IPS-20b (cell line): Measurements from ENCODE around the gene GFER.
"Not testable (repeated sequence)": the region's sequence is repeated elsewhere in the genome, so short reads cannot be mapped to it uniquely, and the experiment has no call there.

Experiments used
- H3K27ac ChIP-seq: one replicate; pipeline ENCODE4 v1.5.1; 2013; ENCODE audit warnings: low read length
- H3K27me3 ChIP-seq: 2 replicates; pipeline ENCODE4 v1.6.1; 2013; ENCODE audit warnings: mild to moderate bottlenecking, low read length, inconsistent platforms; ENCODE audit not compliant: insufficient read depth
- H3K36me3 ChIP-seq: 2 replicates; pipeline ENCODE4 v1.6.1; 2013; ENCODE audit warnings: low read depth, mild to moderate bottlenecking, inconsistent platforms, low read length, moderate library complexity; ENCODE audit not compliant: insufficient read depth
- H3K4me1 ChIP-seq: 2 replicates; pipeline ENCODE4 v1.6.1; 2013; ENCODE audit warnings: mild to moderate bottlenecking, control low read depth, inconsistent platforms, low read length, moderate library complexity; ENCODE audit not compliant: insufficient read depth
- H3K4me3 ChIP-seq: 2 replicates; pipeline ENCODE4 v1.5.1; 2013; ENCODE audit warnings: mild to moderate bottlenecking, low read length, inconsistent platforms
- H3K9ac ChIP-seq: 2 replicates; pipeline ENCODE4 v1.6.1; 2013; ENCODE audit warnings: low read depth, mild to moderate bottlenecking, inconsistent platforms, low read length, moderate library complexity
- H3K9me3 ChIP-seq: 2 replicates; pipeline ENCODE4 v1.6.1; 2013; ENCODE audit warnings: mild to moderate bottlenecking, low read depth, low read length, inconsistent platforms; ENCODE audit not compliant: insufficient read depth

Gene GFER

DNA sequence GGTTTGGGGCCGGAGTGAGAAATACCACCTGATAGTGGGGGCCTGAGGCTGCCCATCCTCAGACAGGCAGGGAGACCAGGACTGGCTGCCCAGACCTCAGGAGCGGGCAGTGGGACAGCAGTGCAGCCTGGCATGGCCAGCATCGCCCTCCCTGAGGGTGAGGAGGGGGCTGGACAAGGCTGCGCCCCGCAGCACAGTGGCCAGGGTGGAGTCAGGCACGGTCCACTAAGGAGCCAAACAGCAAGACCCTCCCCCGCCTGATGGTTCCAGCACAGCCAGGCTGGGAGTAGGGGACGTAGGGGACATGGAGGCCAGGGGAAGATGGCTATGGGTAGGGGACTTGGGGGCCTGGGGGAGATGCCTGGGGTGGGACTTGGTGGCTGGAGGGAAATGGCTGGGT is 22.3 kb downstream of the GFER start:
- Histone ChIP-seq H3K4me1 (peaks cover 14% of the 10 kb centered on the region), H3K9me3 (no peaks in the 10 kb centered on the region), H3K27me3 (no peaks in the 10 kb centered on the region), H3K27ac (no peak overlapping the region), H3K4me3 (no peak overlapping the region), H3K36me3 (peaks cover 27% of the 10 kb centered on the region), H3K9ac (no peak overlapping the region)

DNA sequence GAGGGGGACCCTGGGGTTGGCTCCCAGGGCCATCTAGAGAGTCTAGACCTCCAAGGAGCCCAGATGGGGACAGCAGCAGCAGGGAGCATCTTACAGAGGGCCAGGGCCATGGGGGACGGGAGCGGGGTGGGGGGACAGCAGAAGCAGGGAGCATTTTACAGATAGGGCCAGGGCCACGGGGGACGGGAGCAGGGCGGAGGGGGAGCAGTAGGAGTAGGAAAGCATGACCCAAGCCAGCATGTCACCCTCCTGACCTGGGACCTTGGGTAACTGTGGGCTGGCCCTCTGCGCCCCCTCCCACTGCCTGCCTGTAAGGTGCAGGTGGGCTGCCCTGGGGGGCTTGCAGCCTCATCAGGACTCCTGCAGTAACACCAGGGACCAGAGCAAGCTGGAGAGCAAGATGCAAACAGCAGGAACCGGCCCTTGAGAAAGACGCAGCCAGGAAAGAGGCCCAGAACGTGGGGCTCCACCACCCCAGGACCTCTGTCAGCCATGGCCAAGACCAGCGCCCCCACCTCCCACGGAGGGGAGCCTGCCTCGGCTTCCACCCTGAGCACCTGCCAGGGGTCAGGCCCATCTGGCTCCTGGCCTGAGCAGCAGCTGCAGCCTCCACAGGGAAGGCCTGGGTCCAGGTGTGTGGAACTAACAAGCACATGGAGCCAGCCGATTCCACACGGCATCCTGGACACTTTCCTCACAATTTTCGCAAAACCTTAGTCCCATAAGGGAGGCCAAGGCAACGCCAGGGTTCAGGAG is 23.3 kb downstream of the GFER start:
- Histone ChIP-seq H3K27ac (no peak overlapping the region), H3K27me3 (no peaks in the 10 kb centered on the region), H3K4me1 (peaks cover 14% of the 10 kb centered on the region), H3K4me3 (no peak overlapping the region), H3K9me3 (no peaks in the 10 kb centered on the region), H3K9ac (no peak overlapping the region; the same call in 1 of the 2 replicates), H3K36me3 (peaks cover 17% of the 10 kb centered on the region)

DNA sequence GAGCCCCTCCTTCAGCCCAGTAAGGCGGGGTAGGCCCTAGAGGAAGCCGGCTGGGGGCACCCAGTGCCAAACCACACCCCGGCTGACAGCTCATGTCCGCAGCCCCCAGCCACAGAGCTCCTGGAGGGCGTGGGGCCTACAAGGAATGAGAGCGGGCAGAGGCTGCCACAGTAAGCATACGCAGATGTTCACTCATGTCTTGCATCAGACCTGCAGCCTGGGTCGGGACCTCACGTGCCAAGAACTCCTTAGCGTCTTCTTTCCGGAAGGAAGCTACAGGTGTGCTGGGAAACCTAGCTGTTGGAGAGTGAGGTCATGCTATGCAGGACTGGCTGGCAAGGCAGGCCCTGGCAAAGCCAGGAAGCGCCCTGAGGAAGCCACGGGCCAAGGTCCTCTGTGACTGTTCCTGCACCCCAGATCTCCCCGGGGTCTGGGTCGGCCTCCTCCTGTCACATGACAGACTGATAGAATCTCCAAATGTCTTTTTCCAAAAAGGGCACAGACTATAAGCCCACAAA is 24.1 kb downstream of the GFER start:
- Histone ChIP-seq H3K9me3 (no peaks in the 10 kb centered on the region), H3K9ac (peak overlapping the region; percentile 89; the same call in 1 of the 2 replicates), H3K4me1 (peaks cover 14% of the 10 kb centered on the region), H3K27me3 (no peaks in the 10 kb centered on the region), H3K4me3 (peak overlapping the region; percentile 80), H3K36me3 (peaks cover 9% of the 10 kb centered on the region), H3K27ac (no peak overlapping the region)

DNA sequence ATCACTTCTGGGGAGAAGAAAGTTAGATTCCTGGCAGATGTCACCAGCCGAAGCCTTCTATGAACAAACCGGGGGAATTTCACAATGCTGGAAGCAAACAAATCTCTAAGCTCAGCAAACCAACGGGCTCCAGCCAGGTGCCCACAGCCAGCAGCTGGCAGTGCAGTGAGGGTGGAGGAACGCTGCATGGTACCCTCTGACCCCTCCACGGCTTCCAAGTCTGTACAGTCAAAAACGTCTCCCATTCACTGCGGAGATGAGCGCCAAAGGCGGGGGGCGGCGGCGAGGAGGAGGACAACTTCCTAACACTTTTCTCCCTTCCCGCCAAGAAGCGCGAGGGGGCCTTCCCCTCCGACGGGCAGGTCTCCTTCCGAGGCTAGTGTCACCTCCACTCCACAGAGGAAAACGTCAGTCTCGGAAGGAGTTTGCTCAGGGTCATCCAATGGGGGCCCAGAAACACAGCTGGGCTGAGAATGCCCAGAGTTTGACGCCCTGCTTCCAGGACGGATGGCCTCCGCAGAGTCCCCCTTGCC is 24.7 kb downstream of the GFER start:
- Histone ChIP-seq H3K27me3 (no peaks in the 10 kb centered on the region), H3K9me3 (no peaks in the 10 kb centered on the region), H3K27ac (no peak overlapping the region), H3K9ac (peak overlapping the region; percentile 89; the same call in 1 of the 2 replicates), H3K4me3 (peak overlapping the region; percentile 80), H3K36me3 (peaks cover 4% of the 10 kb centered on the region; the same call in 1 of the 2 replicates), H3K4me1 (peaks cover 14% of the 10 kb centered on the region)

DNA sequence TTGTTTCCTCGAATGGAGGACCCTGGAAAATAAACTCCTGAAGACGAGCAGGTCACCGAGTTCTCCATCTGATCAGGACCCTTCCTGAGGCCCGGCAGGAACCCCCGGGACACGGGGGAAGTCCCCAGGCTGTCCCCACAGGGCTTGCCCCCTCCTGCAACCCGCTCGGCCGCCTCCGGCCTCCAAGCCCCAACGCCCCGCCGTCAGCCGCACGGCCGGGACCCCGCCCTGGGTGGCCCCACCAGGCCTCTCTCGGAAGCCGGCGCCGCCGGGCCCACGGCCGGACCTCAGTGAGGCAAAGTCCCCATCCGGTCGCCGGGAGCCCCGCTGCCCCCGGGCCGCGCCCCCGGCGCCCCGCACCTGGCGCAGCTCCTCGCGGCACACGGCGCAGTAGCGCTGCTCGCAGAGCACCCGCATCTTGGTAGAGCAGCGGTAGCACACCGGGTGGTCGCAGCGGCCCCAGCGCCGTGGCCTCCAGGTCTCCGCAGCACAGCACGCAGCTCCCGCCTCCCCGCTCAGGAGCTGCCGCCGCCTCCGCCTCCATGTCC is 25.2 kb downstream of the GFER start:
- no peak overlapping the region for H3K27ac ChIP-seq
- H3K27me3 ChIP-seq = no peaks in the 10 kb centered on the region
- peak overlapping the region; percentile 89; the same call in 1 of the 2 replicates for H3K9ac ChIP-seq
- peaks cover 4% of the 10 kb centered on the region; the same call in 1 of the 2 replicates for H3K36me3 ChIP-seq
- peaks cover 13% of the 10 kb centered on the region for H3K4me1 ChIP-seq
- peak overlapping the region; percentile 80 for H3K4me3 ChIP-seq
- H3K9me3 ChIP-seq = no peaks in the 10 kb centered on the region

DNA sequence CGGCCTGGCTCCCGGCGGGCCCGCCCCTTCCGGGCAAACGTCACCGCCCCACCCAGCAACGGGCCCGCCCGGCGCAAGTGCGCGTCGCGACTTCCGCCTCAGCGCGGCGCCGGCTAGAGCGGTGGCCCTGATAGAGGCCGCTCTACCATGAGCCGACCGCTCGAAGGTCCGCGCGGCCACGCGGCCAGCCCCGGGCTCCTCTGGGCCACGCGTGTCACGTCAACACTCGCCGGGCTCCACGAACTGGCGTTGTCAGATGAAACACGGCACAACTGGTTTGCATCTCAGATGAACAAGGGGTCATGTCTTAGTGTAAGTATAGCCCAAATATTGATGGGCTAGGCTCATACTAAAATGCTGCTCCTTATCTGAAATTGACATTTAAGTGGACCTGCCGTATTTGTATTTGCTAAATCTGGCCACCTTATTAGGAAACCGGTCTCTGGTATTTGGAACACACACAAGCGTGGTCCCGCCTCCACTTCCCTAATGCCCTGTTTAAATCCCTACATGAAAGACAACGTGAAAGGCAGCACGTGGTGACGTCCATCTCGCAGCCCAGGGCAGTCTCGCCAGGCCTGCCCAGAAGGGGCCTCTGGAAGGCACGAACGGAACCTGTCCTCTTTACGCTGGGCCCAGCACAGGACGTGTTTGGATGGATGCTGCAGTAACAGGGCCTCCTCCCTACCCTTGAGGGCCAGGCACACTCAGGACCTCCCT is 26.0 kb downstream of the GFER start, which contains the start of gene ZNF598:
ZNF598 (minus strand) TSS at position 31 of the 720 bp plus-strand sequence.
- Histone ChIP-seq H3K36me3 (peaks cover 4% of the 10 kb centered on the region; the same call in 1 of the 2 replicates), H3K27me3 (no peaks in the 10 kb centered on the region), H3K4me3 (peak within 1 kb of the TSS; percentile 99), H3K9me3 (no peaks in the 10 kb centered on the region), H3K9ac (peak within 1 kb of the TSS; percentile 97), H3K4me1 (peaks cover 10% of the 10 kb centered on the region), H3K27ac (peak within 1 kb of the TSS; percentile 41)

DNA sequence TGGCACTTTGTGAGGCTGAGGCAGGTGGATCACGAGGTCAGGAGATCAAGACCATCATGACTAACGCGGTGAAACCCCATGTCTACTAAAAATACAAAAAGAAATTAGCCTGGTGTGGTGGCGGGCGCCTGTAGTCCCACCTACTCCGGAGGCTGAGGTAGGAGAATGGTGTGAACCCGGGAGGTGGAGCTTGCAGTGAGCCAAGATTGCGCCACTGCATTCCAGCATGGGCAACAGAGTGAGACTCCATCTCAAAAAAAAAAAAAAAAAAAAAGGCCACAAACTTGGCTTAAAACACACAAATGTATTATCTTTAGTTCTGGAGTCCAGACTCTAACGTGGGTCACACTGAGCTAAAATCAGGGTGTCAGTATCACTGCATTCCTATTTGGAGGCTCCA is 27.7 kb downstream of the GFER start:
- H3K9ac ChIP-seq, H3K9me3 ChIP-seq, H3K27me3 ChIP-seq, H3K36me3 ChIP-seq, H3K27ac ChIP-seq, H3K4me3 ChIP-seq, H3K4me1 ChIP-seq: not testable (repeated sequence)

DNA sequence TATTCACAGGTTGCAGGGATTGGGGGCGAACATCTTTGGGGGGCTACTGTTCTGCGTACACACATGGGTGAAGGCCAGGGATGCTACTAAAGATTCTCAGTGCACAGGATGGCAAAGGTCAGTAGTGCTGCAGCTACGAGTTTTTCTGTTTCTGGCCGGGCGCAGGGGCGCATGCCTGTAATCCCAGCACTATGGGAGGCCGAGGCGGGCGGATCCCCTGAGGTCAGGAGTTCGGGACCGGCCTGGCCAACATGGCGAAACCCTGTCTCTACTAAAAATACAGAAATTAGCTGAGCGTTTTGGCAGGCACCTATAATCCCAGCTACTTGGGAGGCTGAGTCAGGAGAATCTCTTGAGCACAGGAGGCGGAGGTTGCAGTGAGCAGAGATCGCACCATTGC is 29.5 kb downstream of the GFER start:
- Histone ChIP-seq H3K9ac (no peak overlapping the region), H3K9me3 (no peaks in the 10 kb centered on the region), H3K36me3 (no peaks in the 10 kb centered on the region), H3K27me3 (peaks cover 14% of the 10 kb centered on the region), H3K4me1 (peaks cover 4% of the 10 kb centered on the region; the same call in 1 of the 2 replicates), H3K27ac (no peak overlapping the region), H3K4me3 (no peak overlapping the region)

DNA sequence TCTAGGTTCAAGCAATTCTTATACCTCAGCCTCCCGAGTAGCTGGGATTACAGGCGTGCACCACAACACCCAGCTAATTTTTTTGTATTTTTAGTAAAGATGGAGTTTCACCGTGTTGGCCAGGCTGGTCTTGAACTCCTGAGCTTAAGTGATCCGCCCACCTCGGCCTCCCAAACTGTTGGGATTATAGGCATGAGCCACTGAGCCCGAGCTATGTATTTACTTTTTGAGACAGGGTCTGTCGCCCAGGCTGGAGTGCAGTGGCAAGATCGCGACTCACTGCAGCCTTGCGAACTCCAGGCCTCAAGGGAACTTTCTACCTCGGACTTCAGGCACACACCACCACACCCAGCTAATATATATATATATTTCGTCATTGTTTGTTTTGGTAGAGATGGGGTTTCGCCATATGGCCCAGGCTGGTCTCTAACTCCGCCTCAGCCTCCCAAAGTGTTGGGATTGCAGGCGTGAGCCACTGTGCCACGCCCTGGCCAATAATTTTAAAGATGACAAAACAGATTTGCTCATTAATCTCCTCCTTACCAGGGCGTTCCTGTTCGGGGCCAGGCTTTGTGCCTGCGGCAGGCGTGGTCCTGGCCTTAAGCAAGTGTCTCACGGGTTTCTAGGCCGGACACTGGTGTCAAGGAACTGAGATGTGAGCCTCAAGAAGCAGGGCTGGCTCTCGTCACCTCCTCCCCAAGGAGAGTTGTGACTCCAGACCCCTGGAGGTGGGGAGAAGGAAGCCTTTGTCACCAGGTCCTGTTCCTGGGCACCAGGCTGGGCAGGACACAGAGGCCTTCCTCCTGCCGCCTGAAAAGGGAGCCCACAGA is 31.3 kb downstream of the GFER start:
- H3K9ac ChIP-seq = no peak overlapping the region

DNA sequence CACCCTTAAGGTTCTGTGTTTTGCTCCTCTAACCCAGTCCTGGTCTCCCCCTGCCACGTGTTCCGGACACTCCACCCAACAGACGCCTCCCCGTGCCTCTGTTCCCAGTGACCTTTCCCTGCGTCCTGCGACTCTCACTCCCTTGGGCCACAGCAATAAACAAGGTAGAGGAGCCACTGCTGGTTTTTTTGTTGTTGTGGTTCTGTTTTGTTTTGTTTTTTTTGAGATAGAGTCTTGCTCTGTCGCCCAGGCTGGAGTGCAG is 31.9 kb downstream of the GFER start:
- Histone ChIP-seq H3K36me3 (no peaks in the 10 kb centered on the region), H3K4me1 (no peaks in the 10 kb centered on the region), H3K9ac (no peak overlapping the region), H3K9me3 (no peaks in the 10 kb centered on the region), H3K27ac (no peak overlapping the region), H3K27me3 (peaks cover 37% of the 10 kb centered on the region), H3K4me3 (no peak overlapping the region)

More for the DNA sequence above, 31.3 kb downstream of the GFER start:
- no peaks in the 10 kb centered on the region for H3K9me3 ChIP-seq
- peaks cover 32% of the 10 kb centered on the region for H3K27me3 ChIP-seq
- no peaks in the 10 kb centered on the region for H3K36me3 ChIP-seq
- H3K27ac ChIP-seq = no peak overlapping the region
- no peak overlapping the region for H3K4me3 ChIP-seq
- peaks cover 2% of the 10 kb centered on the region; the same call in 1 of the 2 replicates for H3K4me1 ChIP-seq

DNA sequence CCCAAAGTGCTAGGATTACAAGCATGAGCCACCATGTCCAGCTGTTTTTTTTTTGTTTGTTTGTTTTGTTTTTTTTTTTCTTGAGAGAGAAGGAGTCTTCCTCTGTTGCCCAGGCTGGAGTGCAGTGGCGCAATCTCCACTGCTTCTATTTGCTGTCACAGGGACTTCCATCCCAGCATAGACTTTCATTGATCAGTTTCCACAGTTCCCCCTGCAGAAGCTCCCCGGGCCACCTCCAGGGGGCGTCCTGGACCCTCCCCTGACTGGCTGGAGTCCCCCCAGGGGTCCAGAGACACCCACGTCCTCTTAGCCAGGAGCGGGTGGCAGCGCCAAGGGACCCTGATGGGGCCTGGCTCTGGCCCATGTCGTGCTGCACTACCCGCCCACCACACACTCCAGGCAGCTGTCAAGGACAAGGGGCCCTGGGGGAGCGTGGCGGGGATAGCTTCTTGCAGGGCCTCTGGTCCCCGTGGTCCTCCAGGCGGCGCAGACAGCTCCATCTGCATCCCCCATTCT is 32.5 kb downstream of the GFER start:
- no peak overlapping the region for H3K4me3 ChIP-seq
- no peaks in the 10 kb centered on the region for H3K36me3 ChIP-seq
- H3K9ac ChIP-seq = no peak overlapping the region
- no peak overlapping the region for H3K27ac ChIP-seq
- no peaks in the 10 kb centered on the region for H3K4me1 ChIP-seq
- peaks cover 43% of the 10 kb centered on the region for H3K27me3 ChIP-seq
- H3K9me3 ChIP-seq = no peaks in the 10 kb centered on the region
